Inflammatory macrophage treated with lipopolysaccharide for 4 hours (primary cell): Measurements from ENCODE around the gene COX10.
"Not testable (repeated sequence)": the region's sequence is repeated elsewhere in the genome, so short reads cannot be mapped to it uniquely, and the experiment has no call there.

ENCODE experiments used
- DNase-seq: peaks from one replicate; pipeline ENCODE4 v3.0.0-alpha.2; 2020

The COX10 gene

DNA sequence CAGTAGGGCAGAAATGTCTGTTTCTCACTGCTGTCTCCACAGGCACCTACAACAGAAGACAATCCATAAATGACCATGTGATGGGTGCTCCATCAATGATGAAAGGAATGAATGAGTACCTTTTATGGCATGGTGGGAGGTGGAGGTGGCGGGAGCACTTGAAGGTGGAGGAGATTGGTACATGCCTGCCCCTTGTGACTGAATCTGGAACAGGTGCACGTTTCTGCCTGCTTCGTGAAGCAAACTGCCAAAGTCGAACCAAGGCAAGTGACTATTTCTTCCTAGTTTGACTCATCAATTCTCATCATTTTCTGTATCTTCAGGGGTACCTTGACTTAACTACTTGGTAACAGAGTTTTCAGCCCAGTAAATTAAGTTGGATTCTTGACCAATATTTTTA is 141.9 kb downstream of the COX10 start:
- DNase-seq, result no peak

DNA sequence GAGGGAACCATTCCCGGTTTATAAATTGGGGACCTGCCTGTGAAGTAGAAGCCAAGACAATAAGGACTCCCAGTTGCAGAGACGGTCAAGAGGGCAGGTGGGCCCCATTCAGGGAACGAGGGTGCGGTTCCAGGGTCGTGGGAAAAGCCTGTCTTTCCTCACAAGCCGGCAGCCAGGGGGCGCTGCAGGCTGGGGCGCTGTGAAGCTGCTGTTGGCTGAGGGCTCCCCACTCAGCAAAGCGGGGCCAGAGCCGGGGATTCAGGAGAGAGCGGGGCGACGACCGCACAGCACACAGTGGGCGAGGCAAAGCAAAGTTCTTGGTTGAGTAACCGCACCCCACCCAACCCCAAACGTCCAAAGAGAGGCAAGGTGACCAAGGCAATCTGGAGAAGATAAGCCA is 142.5 kb downstream of the COX10 start:
- peak; percentile 38 for DNase-seq

DNA sequence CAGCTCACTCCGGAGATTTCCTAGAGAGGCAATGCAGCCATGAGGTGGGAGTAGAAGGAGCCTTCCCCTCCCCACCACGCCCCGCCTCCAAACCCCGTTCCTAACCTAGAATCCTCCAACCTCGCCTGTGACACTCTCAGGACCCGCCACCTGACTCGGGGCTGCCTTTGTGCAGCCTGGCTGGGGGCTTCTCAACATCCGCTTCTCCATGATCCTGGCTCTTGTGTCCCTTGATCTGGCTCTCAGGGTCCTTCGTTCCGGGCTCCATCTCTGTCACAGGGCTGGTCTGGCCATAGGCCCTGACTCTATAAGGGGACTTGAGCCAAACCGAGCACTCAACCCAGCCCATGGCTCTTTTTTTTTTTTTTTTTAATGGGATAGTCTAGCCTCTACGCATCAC is 143.1 kb downstream of the COX10 start:
- DNase-seq, result no peak

DNA sequence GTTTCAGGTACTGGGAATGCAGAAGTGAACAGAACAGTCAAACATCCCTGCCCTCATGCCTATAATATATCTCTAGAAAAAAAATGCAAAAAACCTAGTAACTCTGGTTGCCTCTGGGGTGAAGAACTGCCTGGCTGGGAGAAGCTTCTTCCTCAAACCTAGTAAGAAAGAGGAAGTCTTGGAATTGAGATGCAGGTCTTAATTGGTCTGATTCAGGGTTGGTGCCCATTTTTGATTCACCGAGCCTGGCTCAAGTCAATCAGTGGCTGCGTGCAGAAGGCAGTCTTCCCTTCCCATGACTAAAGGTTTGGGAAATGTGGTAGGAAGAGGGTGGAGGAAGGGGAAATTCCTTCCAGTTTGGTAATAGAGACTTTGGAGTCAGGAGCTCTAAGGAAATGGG is 145.0 kb downstream of the COX10 start:
- DNase-seq, result peak; percentile 32

DNA sequence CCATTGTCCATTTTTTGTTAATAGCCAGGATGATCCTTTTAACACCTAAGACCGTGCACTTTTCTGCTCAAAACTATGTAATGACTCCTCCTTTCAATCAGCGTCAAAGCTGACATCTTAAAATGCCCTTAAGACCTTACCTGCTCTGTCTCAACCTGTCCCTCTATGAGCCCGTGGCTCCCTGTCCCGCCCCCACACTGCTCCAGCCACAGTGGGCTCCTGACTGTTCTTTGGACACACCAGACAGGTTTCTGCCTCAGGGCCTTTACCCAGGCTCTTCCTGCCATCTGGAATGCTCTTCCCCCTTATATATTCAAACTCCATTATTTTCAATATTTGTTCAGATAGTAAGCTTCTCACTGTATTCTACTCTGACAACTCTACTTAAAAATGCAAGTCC is 153.3 kb downstream of the COX10 start:
- DNase-seq, result no peak

DNA sequence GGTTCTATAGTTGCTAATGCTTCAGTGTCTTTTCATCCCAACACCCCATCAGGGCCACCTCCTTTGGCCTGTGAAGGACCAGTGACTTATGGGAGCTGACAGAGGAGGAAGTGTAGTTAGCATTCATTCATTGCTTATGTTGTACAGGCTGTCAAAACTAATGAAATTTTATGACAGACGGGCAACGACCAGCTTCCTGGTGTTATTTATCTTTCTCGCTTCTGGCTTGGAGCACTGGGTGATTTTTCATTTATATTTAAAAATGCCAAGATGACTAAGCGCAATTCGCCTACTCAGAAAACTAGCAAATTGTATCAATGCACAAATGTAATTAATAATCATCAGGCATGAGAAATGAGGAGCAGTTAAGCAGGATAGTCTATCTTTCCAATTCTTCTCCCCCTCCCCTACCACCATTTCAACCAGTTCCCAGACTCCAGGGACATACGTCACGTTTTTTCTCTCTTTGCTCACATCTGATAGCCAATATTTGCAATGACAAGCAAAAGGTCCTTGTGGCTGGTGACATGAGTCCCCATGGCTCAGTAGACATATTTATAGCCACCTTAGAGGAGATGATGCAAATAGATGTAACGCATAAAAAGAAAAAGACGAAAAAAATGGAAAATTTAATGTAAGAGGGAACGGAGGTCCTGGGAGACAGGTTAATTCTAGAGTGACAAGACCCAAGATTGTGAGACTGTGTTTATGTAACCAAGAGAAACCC is 156.1 kb downstream of the COX10 start:
- DNase-seq, result no peak

DNA sequence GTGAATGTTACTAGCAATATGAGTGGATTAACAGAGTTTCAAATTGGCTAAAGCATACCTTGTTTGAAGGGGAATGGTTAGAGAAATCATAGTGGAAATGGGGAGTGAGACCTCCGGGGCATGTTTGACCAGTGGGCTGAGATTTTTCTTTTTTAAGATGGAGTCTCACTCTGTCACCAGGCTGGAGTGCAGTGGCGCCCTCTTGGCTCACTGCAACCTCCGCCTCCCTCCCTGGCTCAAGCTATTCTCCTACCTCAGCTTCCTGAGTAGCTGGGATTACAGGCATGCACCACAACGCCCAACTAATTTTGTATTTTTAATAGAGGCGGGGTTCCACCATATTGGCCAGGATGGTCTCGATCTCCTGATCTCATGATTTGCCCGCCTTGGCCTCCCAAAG is 157.7 kb downstream of the COX10 start:
- DNase-seq, result no peak

DNA sequence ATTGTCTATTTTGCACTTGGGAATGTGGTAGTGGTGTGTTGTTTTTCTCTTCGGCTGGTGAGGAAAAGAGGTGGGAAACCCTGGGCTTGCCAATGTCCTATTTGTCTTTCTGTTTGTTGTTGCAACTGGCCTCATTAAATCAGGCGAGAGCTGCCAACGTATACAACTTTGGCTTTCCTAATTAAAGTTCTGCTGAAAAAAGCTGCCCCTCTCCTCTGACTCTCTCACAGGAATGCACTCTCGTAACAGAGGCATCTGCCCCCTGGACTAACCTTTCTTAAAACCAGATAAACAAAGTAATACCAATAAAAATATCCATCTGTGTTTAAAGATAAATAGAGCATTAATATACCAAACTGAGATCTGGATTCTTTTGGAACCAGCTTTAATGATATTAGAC is 159.6 kb downstream of the COX10 start:
- DNase-seq, result no peak

DNA sequence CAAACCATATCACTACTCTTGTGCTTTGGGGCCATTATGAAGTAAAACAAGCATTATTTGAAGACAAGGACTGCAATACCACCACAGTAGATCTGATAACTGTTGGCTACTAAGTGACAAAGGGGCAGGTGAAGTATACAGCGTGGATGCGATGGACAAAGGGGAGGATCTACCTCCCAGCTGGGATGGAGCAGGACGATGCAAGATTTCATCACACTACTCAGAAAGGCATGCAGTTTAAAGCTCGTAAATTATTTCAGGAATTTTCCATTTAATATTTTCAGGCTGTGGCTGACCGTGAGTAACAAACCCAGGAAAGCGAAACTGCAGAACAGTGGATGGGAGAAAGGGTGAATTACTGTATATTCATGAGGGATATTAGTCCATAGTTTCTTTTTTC is 161.9 kb downstream of the COX10 start:
- DNase-seq, result not testable (repeated sequence)

DNA sequence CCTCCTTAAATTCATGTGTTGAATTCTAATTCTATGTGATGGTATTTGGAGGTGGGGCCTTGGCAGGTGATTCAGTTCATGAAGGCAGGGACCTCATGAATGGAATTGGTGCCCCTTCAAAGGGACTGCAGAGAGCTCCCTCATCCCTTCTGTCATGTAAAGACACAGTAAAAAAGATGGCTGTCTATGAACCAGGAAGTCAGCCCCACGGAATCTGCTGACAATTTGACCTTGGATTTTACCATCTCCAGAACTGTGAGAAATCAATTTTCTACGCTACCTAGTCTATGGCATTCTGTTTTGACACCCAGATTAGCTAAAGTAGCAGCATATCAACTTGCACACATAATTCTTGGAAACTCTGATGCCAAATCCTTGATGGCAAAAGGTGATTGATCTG is 165.7 kb downstream of the COX10 start:
- not testable (repeated sequence) for DNase-seq

DNA sequence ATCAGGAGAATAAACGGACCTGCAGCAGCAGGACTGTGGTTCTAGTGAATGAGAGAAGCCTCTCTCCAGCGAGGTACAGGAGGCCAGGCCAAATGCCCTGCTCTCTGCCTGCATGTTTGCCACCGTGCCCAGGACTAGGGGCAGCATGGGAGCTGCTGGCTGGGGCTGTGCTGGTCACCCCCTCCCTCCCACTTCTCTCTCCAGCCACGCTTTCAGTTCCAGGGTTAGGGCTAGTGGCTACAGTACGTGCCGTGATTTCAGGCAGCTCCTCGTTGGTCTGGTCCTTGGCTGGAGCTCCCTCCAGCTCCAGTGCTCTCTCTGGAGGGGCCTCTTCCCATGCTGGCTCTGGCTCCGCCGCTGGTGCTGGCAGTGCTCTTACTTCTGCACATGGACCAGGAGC is 166.7 kb downstream of the COX10 start:
- DNase-seq, result not testable (repeated sequence)

DNA sequence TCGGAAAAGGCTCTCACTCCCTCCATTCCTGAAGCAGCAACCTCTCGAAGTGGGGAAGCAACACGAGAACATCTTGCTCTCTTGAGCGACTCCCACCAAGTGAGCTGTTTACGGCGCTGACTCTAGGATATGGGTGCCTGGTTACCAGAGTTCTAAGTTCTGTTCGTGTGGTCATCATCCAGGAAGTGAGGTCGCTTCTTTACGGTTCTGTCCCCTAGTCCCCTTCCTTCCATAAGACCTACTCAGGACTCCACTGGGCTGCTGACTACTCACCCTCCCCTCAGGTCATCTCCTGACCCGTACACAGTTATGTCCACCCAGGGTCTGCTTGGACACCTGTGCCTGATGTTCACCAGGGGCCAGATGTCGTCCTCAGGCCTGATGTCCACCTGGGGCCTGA is 167.5 kb downstream of the COX10 start, which contains the start of gene CDRT15:
CDRT15 (minus strand) TSS at position 101 of the 400 bp plus-strand sequence; CDS start at position 72, 29 bp downstream.
- not testable (repeated sequence) for DNase-seq

DNA sequence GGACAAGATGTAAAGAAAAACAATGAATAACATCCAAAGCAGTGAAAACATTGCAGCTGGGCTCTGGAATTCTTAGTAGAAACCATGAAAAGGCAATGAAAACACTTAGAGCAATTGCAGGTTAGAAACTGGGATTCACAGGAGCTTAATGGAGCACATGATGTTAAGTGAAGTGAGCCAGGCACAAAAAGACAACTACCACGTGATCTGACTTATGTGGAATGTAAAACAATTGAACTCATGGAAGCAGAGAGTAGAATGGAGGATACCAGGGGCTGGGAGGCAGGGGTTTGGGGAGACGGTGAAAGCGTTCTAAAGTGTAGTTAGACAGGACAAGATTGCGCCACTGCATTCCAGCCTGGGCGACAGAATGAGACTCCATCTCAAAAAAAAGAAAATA is 170.0 kb downstream of the COX10 start:
- DNase-seq, result not testable (repeated sequence)

DNA sequence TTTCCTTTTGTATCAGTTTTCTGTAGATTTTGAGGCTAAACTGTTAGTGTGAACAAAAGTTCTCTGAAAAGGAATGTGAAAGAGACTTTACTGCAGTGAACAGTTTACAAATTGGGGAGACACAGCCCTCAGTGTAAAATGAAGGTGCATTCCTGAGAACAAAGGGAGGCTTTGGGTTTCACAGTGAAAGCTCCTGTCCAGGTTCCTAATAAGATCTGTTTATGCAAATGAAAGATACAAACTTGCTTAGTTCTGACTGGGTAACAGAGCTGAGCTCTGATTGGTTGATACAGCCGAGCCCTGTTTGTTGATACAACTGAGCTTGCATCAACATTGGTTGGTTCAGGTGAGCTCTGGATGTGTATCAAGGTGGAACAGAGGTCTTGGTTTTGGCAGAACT is 175.7 kb downstream of the COX10 start:
- no peak for DNase-seq

DNA sequence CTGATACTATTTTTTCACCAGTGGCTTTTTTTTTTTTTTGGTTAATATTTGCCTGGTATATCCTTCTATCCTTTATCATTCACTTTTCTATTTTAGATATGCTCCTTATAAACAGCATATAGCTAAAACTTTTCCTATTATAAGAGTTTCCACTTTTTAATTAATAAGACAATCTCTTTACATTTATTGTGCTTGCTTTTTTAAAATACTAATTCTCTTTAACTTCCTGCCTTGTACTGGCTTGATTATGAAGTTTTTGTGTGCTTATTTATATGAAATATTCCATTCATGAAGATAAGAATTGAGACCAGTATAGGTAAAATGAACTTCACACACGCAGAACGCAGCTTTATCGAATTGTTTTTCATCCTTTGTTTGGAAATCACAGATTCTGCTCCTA is 176.3 kb downstream of the COX10 start:
- DNase-seq, result no peak
